Right lobe of liver (tissue), 6 donors: ENCODE data around the gene TADA2A. TPM values are rescaled to one million over a fixed set of nuclear protein-coding genes. Genes with fewer than 3 reads are reported as not detected.

Source experiments
- ATAC-seq, 4 donors: fragments of 200-7000 bp; cut with Tn5 transposase; one replicate each; pipeline ENCODE4 v1.9.1; 2020; ENCODE audit warnings: mild to moderate bottlenecking in 4 of 4, moderate library complexity in 4 of 4
- DNase-seq, 3 donors: peaks; one replicate each; pipeline ENCODE4 v3.0.0-alpha.2; 2020
- H3K27ac ChIP-seq, 3 donors: fragments of 200-600 bp; one replicate each; pipeline ENCODE4 v1.8.0; 2022
- H3K27me3 ChIP-seq, 2 donors: fragments of 200-600 bp; one replicate each; pipeline ENCODE4 v1.8.0; 2022
- H3K36me3 ChIP-seq, 4 donors: fragments of 200-600 bp; sonication (generic) in 1 of 4; one replicate each; pipeline versions ENCODE4 v1.5.1 to v1.8.0; 2017 to 2022; ENCODE audit warnings: control low read depth in 1 of 4
- H3K4me1 ChIP-seq, 4 donors: fragments of 200-600 bp; sonication (generic) in 1 of 4; one replicate each; pipeline versions ENCODE4 v1.5.1 to v1.8.0; 2017 to 2022; ENCODE audit warnings: control low read depth in 1 of 4
- H3K4me3 ChIP-seq, 3 donors: fragments of 200-600 bp; one replicate each; pipeline ENCODE4 v1.8.0; 2022
- H3K9me3 ChIP-seq, 4 donors: fragments of 200-600 bp; sonication (generic) in 1 of 4; one replicate each; pipeline versions ENCODE4 v1.5.1 to v1.8.0; 2017 to 2022; ENCODE audit warnings: control low read depth in 1 of 4
- CTCF ChIP-seq, 4 donors: fragments of 200-600 bp in 3 of 4; fragments of 450-650 bp in 1 of 4; IDR thresholded peaks; one replicate each; pipeline versions ENCODE4 v1.5.1 to v1.8.0; 2016 to 2022; ENCODE audit warnings: antibody characterized with exemption in 4 of 4, mild to moderate bottlenecking in 2 of 4
- POLR2A ChIP-seq: fragments of 450-650 bp; IDR thresholded peaks from one replicate; pipeline ENCODE4 v1.6.1; 2017; ENCODE audit warnings: antibody characterized with exemption, mild to moderate bottlenecking
- WGBS: methylation state at CpG from one replicate; pipeline ENCODE4 v1.1.6; 2018; ENCODE audit warnings: low coverage, low lambda C conversion rate; ENCODE audit not compliant: insufficient coverage; ENCODE audit errors: missing lambda C conversion rate; 5-methylcytosine and 5-hydroxymethylcytosine counted together
- intact Hi-C, 2 donors: fragments of 100-400 bp; cut with DNase I; formaldehyde crosslinking; loops; one replicate each; pipeline versions ENCODE4 v1.11.2 to v1.14.1; 2022
- total RNA-seq, 6 experiments: library from RNA; depleted of rRNA in 2 of 6; stranded (reverse); fragments of >200 nt in 2 of 6; fragmentation: NEBNext Ultra II Directional in 3 of 6; extraction: Animal tissue kit (Norgen Biotek cat#: 25700) in 3 of 6; gene quantifications; one replicate each; pipeline versions ENCODE4 v1.1.0 to v1.2.4, GENCODE V29; 2016 to 2023
- donor health status: DM: no; HTN: yes; CAD: no.
- donor health status: DM: no; HTN: no; CAD: no.
- donor health status: DM: no; HTN: no; CAD: no.
- donor health status: DM: no; HTN: yes; CAD: no.
- donor health status: DM: no; HTN: yes; CAD: no.

The TADA2A gene
- total RNA-seq, 6 experiments from 2014 or later = 5.2 to 9.6 (median 7.4) TPM

GRCh38 chr17:37413875-37414519 lies 7.3 kb downstream of the TADA2A start:
- intact Hi-C loops = loop anchor here in 1 of 2 donors (10.0 kb wide), 1 partner anchor 71 kb away; the partner anchor contains the start of gene DUSP14
- TF ChIP-seq POLR2A = no peak
- peak in 2 of 4 donors; percentile 4 to 9 for TF ChIP-seq CTCF (IDR thresholded peaks at IDR 0.05)
- Histone ChIP-seq H3K27me3 (no peaks in the 10 kb centered on the region), H3K27ac (no peak overlapping the region), H3K36me3 (peaks cover 0 to 33% (median 20%) of the 10 kb centered on the region in 4 donors), H3K4me3 (no peak overlapping the region), H3K9me3 (no peaks in the 10 kb centered on the region), H3K4me1 (no peaks in the 10 kb centered on the region)
- 84% methylated on average over 6 of the region's 7 CpGs for WGBS
- DNase-seq (no peak), ATAC-seq (no peak)

- H3K4me3 ChIP-seq = no peak overlapping the region
- ATAC-seq = no peak
- no peaks in the 10 kb centered on the region for H3K9me3 ChIP-seq
- H3K4me1 ChIP-seq = no peaks in the 10 kb centered on the region
- H3K36me3 ChIP-seq = peaks cover 0 to 19% (median 6%) of the 10 kb centered on the region in 4 donors
- no peak overlapping the region for H3K27ac ChIP-seq
- TF ChIP-seq CTCF (IDR thresholded peaks at IDR 0.05) (no peak), POLR2A (no peak)
- intact Hi-C loops = loop anchor here in 1 of 2 donors (10.0 kb wide), 1 partner anchor 67 kb away; the partner anchor contains the start of gene DUSP14
- WGBS = 69% methylated on average over 2 of the region's 2 CpGs
- H3K27me3 ChIP-seq = no peaks in the 10 kb centered on the region
- no peak for DNase-seq
These were observed 11.2 kb downstream of the TADA2A start for GRCh38 chr17:37417852-37418251.

- H3K4me1 ChIP-seq = no peaks in the 10 kb centered on the region
- DNase-seq (no peak), ATAC-seq (no peak)
- intact Hi-C loops = no loop called here
- TF ChIP-seq CTCF (IDR thresholded peaks at IDR 0.05) (no peak), POLR2A (no peak)
- H3K36me3 ChIP-seq = peaks cover 0 to 35% (median 22%) of the 10 kb centered on the region in 4 donors
- no peaks in the 10 kb centered on the region for H3K9me3 ChIP-seq
- 76% methylated on average over 4 of the region's 4 CpGs for WGBS
- no peaks in the 10 kb centered on the region for H3K27me3 ChIP-seq
- no peak overlapping the region for H3K4me3 ChIP-seq
- H3K27ac ChIP-seq = no peak overlapping the region
These were observed 16.4 kb downstream of the TADA2A start for GRCh38 chr17:37422971-37423625.

- no peak for TF ChIP-seq CTCF (IDR thresholded peaks at IDR 0.05)
- TF ChIP-seq POLR2A = no peak
- H3K9me3 ChIP-seq = no peaks in the 10 kb centered on the region
- intact Hi-C loops = no loop called here
- ATAC-seq = no peak
- 100% methylated on average over 1 of the region's 1 CpG for WGBS
- H3K27ac ChIP-seq = no peak overlapping the region
- no peaks in the 10 kb centered on the region for H3K27me3 ChIP-seq
- no peaks in the 10 kb centered on the region for H3K4me1 ChIP-seq
- peaks cover 0 to 38% (median 23%) of the 10 kb centered on the region in 4 donors for H3K36me3 ChIP-seq
- no peak for DNase-seq
- H3K4me3 ChIP-seq = no peak overlapping the region
These were observed 18.6 kb downstream of the TADA2A start for GRCh38 chr17:37425268-37425667.
